Jurkat, Clone E6-1 (cell line): Measurements from ENCODE around the gene TLCD3B.

Experiments used
- DNase-seq: peaks from one replicate; pipeline ENCODE4 v3.0.0-alpha.2; 2011; ENCODE audit warnings: low read depth, low spot score
- H3K4me3 ChIP-seq: 2 replicates; pipeline ENCODE4 v1.5.1; 2011; ENCODE audit warnings: mild to moderate bottlenecking, low read length, control low read depth, moderate library complexity

TLCD3B gene

DNA sequence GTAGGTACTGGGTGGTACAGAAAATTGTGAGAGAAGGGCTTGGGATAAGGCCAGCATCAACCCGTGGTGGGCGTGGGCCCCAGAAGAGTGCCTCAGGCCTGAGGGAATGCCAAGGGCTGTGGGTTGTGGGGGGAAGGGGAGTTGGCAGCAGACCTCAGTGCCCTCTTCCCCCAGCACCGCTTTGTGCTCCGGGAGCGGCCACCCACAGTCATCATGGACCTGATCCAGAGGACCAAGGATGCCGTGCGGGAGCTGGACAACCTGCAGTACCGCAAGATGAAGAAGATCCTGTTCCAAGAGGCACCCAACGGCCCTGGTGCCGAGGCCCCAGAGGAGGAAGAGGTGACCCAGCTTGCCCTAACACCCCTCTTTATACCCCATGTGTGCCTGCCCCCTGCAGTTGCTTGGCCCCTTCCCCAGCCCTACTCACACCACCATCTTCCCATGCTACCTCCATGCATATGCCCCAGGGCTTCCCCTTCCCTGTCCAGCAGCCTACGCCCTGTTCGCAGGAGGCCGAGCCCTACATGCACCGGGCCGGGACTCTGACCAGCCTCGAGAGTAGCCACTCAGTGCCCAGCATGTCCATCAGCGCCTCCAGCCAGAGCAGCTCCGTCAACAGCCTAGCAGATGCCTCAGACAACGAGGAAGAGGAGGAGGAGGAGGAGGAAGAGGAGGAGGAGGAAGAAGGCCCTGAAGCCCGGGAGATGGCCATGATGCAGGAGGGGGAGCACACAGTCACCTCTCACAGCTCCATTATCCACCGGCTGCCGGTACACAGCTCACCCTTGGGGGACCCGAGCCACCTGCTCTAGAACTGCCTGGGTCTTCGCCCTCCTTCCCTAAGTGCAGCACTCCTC lies 48.3 kb downstream of the TLCD3B start:
- H3K4me3 ChIP-seq, result no peak overlapping the region
- DNase-seq, result no peak

DNA sequence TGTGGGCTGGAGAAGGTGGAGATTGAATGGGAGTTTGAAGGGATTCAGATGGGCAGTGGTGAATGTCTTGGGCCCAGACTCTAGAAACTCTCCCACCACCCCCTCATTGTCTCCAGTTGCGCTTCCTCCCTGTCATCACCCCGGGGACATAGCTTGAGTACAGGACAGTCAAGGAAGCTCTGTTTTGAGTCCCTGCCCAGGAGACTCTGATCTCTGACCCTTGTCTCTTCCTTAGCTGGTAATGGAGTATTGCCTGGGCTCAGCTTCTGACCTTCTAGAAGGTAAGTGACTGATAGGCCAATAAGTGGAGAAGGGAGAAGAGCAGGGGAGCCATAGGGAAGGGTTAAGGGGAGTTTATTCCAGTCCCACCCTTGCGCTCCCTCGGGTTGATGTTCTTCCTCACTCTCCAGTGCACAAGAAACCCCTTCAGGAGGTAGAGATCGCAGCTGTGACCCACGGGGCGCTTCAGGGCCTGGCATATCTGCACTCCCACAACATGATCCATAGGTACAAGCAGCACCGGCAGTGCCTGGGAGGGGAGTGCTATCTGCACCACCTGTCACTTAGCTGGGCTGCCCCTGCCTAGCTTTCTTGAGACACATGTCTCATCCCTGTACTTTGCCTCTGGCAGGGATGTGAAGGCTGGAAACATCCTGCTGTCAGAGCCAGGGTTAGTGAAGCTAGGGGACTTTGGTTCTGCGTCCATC lies 52.4 kb downstream of the TLCD3B start:
- no peak for DNase-seq

DNA sequence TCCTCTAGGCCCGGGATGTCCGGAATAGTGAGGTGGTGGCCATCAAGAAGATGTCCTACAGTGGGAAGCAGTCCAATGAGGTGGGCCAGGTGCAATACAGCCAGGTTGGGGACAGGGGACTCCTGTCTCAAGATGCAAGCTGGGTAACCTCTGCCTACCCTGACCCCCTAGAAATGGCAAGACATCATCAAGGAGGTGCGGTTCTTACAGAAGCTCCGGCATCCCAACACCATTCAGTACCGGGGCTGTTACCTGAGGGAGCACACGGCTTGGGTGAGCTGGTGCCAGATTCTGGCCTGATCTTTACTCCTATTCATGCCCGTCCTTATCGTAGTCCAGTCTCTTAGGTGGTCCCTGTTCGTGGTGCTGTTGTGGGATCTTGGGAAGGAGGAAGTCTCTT lies 53.0 kb downstream of the TLCD3B start:
- H3K4me3 ChIP-seq, result no peak overlapping the region

More for the DNA sequence above, 52.4 kb downstream of the TLCD3B start:
- no peak overlapping the region for H3K4me3 ChIP-seq

DNA sequence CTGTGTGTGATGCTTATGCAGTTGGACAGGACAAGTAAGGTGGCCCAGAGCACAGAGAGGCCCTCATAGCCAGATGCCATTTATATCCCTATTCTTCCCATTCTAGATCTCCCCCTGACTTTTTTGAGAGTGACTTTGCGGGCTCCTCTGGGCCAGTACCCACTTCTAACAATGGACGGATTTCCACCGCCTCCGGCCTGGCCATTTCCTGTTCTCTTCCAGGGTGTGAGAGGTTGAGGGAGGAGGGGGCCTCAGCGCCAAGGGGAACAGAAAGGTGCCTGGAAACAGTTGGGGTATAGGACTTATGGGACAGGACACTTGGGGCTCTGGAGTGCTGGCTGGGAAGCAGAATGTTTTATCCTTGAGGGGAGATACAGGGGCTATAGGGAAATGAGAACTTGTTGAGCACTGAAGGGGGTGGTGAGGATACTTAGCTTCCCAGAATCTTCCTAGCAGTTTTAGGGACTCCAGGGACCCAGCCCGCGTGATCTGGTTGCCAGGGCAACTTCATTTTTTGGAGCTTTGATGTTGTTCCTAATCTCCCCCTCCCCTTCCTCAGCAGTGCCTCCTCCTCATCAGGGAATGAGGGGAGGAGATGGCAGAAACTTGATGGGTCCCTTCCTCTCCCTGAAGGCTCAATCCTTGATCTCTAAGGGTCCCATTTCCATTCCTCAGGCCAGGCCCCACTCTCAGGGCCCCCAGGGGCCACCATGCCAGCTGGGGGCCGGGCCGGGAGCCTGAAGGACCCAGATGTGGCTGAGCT lies 53.8 kb downstream of the TLCD3B start:
- no peak overlapping the region for H3K4me3 ChIP-seq
- no peak for DNase-seq

More for the DNA sequence above, 53.0 kb downstream of the TLCD3B start:
- DNase-seq, result no peak

DNA sequence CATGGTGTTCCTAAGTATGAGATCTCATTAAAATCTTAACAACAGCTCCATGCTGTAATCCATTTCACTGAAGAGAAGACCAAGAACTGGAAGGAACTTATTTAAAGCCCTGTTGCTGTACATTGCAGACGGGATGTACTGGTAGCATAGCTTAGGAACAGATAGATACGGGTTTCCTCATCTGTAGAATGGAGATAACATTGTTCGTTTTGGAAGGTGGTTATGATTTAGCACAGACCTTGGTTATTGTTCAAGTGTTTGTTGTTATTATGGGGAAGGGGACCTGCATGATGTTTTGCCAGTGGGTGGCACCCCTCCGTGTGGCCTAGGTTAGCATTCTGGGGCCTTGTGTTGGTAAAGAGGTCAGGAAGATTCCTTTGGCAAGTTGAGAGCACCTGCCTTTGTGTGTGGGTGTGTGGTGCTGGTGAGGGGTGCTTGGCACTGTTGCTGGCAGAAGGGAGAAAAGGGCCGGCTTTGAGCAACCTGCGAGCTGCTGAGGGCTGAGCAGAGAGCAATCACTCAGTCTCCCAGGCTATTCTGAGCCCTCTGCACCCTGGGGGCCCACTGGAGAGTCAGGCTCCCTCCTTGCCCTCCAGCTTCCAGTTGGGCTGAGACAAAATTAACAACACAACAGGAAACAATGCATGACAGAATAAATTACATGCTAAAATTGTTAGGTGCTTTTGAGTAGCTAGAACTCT lies 55.1 kb downstream of the TLCD3B start:
- H3K4me3 ChIP-seq, result peak overlapping the region; percentile 9
- no peak for DNase-seq

GRCh38 chr16:29975134-29975538 lies 55.9 kb downstream of the TLCD3B start:
- peak overlapping the region; percentile 91 for H3K4me3 ChIP-seq
- DNase-seq, result no peak
